Heart left ventricle (tissue), 16 donors: ENCODE measurements around the gene TMEM198. TPM values are rescaled to one million over a fixed set of nuclear protein-coding genes. Genes with fewer than 3 reads are reported as not detected.
A peak's percentile ranks its signal among the peaks of the same experiment; 100 is the strongest.

Experiments used
- ATAC-seq, 4 donors: fragments of 200-7000 bp; cut with Tn5 transposase; one replicate each; pipeline ENCODE4 v1.9.1; 2020 to 2022; ENCODE audit warnings: moderate library complexity in 4 of 4, mild to moderate bottlenecking in 3 of 4, moderate number of reproducible peaks in 1 of 4
- DNase-seq, 5 donors: peaks; one replicate each; pipeline ENCODE4 v3.0.0-alpha.2; 2020
- H3K27ac ChIP-seq, 12 donors: fragments of 200-600 bp; sonication (generic) in 4 of 12; one replicate each; pipeline versions ENCODE4 v1.5.0 to v1.8.0; 2016 to 2022; ENCODE audit warnings: mild to moderate bottlenecking in 2 of 12
- H3K27me3 ChIP-seq, 9 donors: fragments of 200-600 bp; sonication (generic) in 2 of 9; one replicate each; pipeline versions ENCODE4 v1.5.1 to v1.8.0; 2016 to 2022; ENCODE audit warnings: mild to moderate bottlenecking in 3 of 9
- H3K36me3 ChIP-seq, 9 donors: fragments of 200-600 bp; sonication (generic) in 2 of 9; one replicate each; pipeline versions ENCODE4 v1.5.0 to v1.8.0; 2018 to 2022; ENCODE audit warnings: mild to moderate bottlenecking in 2 of 9
- H3K4me1 ChIP-seq, 12 donors: fragments of 200-600 bp; sonication (generic) in 4 of 12; one replicate each; pipeline versions ENCODE4 v1.5.0 to v1.8.0; 2016 to 2022; ENCODE audit warnings: mild to moderate bottlenecking in 3 of 12
- H3K4me3 ChIP-seq, 12 donors: fragments of 200-600 bp; sonication (generic) in 4 of 12; one replicate each; pipeline versions ENCODE4 v1.5.0 to v1.8.0; 2017 to 2022; ENCODE audit warnings: mild to moderate bottlenecking in 9 of 12, moderate library complexity in 4 of 12
- H3K9me3 ChIP-seq, 12 donors: fragments of 200-600 bp; sonication (generic) in 4 of 12; one replicate each; pipeline versions ENCODE4 v1.5.0 to v1.8.0; 2016 to 2022; ENCODE audit warnings: mild to moderate bottlenecking in 1 of 12
- CTCF ChIP-seq, 12 donors: fragments of 200-600 bp; sonication (generic) in 4 of 12; IDR thresholded peaks; one replicate each; pipeline versions ENCODE4 v1.5.0 to v1.8.0; 2018 to 2022; ENCODE audit warnings: antibody characterized with exemption in 12 of 12, mild to moderate bottlenecking in 5 of 12
- POLR2A ChIP-seq, 2 donors: fragments of 450-650 bp; IDR thresholded peaks; one replicate each; pipeline ENCODE4 v1.6.1; 2017; ENCODE audit warnings: antibody characterized with exemption in 2 of 2, mild to moderate bottlenecking in 2 of 2, moderate library complexity in 2 of 2
- WGBS, 4 donors: extraction: QIAGEN DNeasy Blood & Tissue Kit in 2 of 4; methylation state at CpG; one replicate each; pipeline versions ENCODE4 v1.1.5 to v1.1.7; 2013 to 2018; 5-methylcytosine and 5-hydroxymethylcytosine counted together
- intact Hi-C, 10 donors: fragments of 100-400 bp; cut with DNase I; formaldehyde crosslinking; loops; one replicate each; pipeline versions ENCODE4 v1.11.1 to v1.14.2; 2022
- polyA plus RNA-seq, 2 donors: library from polyadenylated mRNA; stranded (reverse); fragments of 200-250 nt; gene quantifications; one replicate each; pipeline ENCODE4 v1.2.3, GENCODE V29; 2013
- total RNA-seq, 9 donors: library from RNA; depleted of rRNA in 2 of 9; stranded (reverse); fragments of >200 nt in 2 of 9; fragmentation: NEBNext Ultra II Directional in 3 of 9; extraction: Animal tissue kit (Norgen Biotek cat#: 25700) in 3 of 9; gene quantifications; one replicate each; pipeline versions ENCODE4 v1.1.0 to v1.2.4, GENCODE V29; 2016 to 2023
- donor health status: ischemic (EF 13 %, LVEDD 7.1; RV severe dilation, severe dysfunction).
- donor health status: healthy with polysubstance abuse.
- donor health status: DM: no; HTN: yes; CAD: no.
- donor health status: DM: no; HTN: no; CAD: no.
- donor health status: ischemic (EF 25% LVEDD 6.9; RV normal size, moderate dysfunction).
- donor health status: ischemic (EF 25% LVEDD 5.7; RV mildly dilated, moderate dysfunction).
- donor health status: healthy.
- donor health status: DM: yes; HTN: yes; CAD: no.
- donor health status: ischemic (EF 35%, LVEDD 5.7; RV mildly dilated, moderate dysfunction).
- donor health status: nonischemic (EF 11% LVEDD 7.7; RV severe dilation, severe dysfunction).
- donor health status: DM: yes; HTN: yes; CAD: no.
- donor health status: PGD.
- donor health status: ischemic (EF 29% LVEDD 5.4; RV normal size, mild dysfunction).
- donor health status: nonischemic (EF 23%, LVEDD 6.1; RV moderate dilation, normal function).

Gene TMEM198
- total and polyA plus RNA-seq, 11 donors: 0.65 to 10.2 (median 2.3) TPM

GRCh38 chr2:219592736-219593135, 48.9 kb downstream of the TMEM198 start:
- no peak for DNase-seq
- Histone ChIP-seq H3K4me1 (peaks cover 0 to 13% (median 8%) of the 10 kb centered on the region in 12 donors), H3K27me3 (no peaks in the 10 kb centered on the region), H3K36me3 (no peaks in the 10 kb centered on the region), H3K27ac (peak overlapping the region in 7 of 12 donors; percentile 5 to 61 (median 25)), H3K9me3 (no peaks in the 10 kb centered on the region), H3K4me3 (no peak overlapping the region)
- intact Hi-C loops: no loop called here
- WGBS, 4 donors: 64 to 69% (median 65%) methylated on average over 6 of the region's 6 CpGs
- TF ChIP-seq CTCF (IDR thresholded peaks at IDR 0.05) (no peak), POLR2A (IDR thresholded peaks at IDR 0.05) (no peak)
- no peak for ATAC-seq

- H3K27ac ChIP-seq: peak overlapping the region in 6 of 12 donors; percentile 5 to 61 (median 34)
- DNase-seq: no peak
- no peak for TF ChIP-seq CTCF (IDR thresholded peaks at IDR 0.05)
- no peak for TF ChIP-seq POLR2A (IDR thresholded peaks at IDR 0.05)
These were observed 49.3 kb downstream of the TMEM198 start for GRCh38 chr2:219593154-219593553.

GRCh38 chr2:219595256-219595655, 51.4 kb downstream of the TMEM198 start:
- H3K27me3 ChIP-seq: no peaks in the 10 kb centered on the region
- H3K9me3 ChIP-seq: no peaks in the 10 kb centered on the region
- 14 to 25% (median 18%) methylated on average over 3 of the region's 3 CpGs for WGBS, 4 donors
- TF ChIP-seq POLR2A (IDR thresholded peaks at IDR 0.05) (no peak), CTCF (IDR thresholded peaks at IDR 0.05) (no peak)
- no peak overlapping the region for H3K4me3 ChIP-seq
- no peak for DNase-seq
- H3K4me1 ChIP-seq: peaks cover 0 to 20% (median 13%) of the 10 kb centered on the region in 12 donors
- peak overlapping the region in 7 of 12 donors; percentile 15 to 96 (median 46) for H3K27ac ChIP-seq
- no peak for ATAC-seq
- no peaks in the 10 kb centered on the region for H3K36me3 ChIP-seq
- intact Hi-C loops: loop anchor here in 3 of 10 donors (5.0 kb wide), 3 partner anchors 33 to 203 kb away; partner anchors contain the start of genes CHPF (in 1 of the 3) and TMEM198 (in 1 of the 3)

More at GRCh38 chr2:219593154-219593553, 49.3 kb downstream of the TMEM198 start:
- intact Hi-C loops: no loop called here
- H3K9me3 ChIP-seq: no peaks in the 10 kb centered on the region
- H3K4me3 ChIP-seq: no peak overlapping the region
- 87 to 95% (median 91%) methylated on average over 2 of the region's 2 CpGs for WGBS, 4 donors
- peaks cover 0 to 14% (median 8%) of the 10 kb centered on the region in 12 donors for H3K4me1 ChIP-seq
- no peaks in the 10 kb centered on the region for H3K27me3 ChIP-seq
- no peaks in the 10 kb centered on the region for H3K36me3 ChIP-seq
- no peak for ATAC-seq

GRCh38 chr2:219596954-219597551, 53.2 kb downstream of the TMEM198 start:
- no peak for TF ChIP-seq CTCF (IDR thresholded peaks at IDR 0.05)
- TF ChIP-seq POLR2A (IDR thresholded peaks at IDR 0.05): no peak
- WGBS, 4 donors: 10 to 12% (median 11%) methylated on average over 19 of the region's 19 CpGs
- Histone ChIP-seq H3K4me3 (peak overlapping the region; percentile 33 to 80 (median 68)), H3K9me3 (no peaks in the 10 kb centered on the region), H3K36me3 (peaks cover 0 to 17% (median 9%) of the 10 kb centered on the region in 9 donors), H3K27ac (peak overlapping the region; percentile 85 to 97 (median 94)), H3K27me3 (no peaks in the 10 kb centered on the region), H3K4me1 (peaks cover 0 to 20% (median 13%) of the 10 kb centered on the region in 12 donors)
- ATAC-seq (peak in 3 of 4 donors; percentile 5 to 7 (median 7)), DNase-seq (no peak)
- intact Hi-C loops: loop anchor here in 4 of 10 donors (1.0 to 5.0 kb wide), 6 partner anchors 26 to 205 kb away; partner anchors contain the start of genes OBSL1 (in 2 of the 4), CHPF (in 1 of the 4) and TMEM198 (in 1 of the 4)
